Neural cell (in vitro differentiated cells): ENCODE data around the gene NFE2L2.

Experiments
- CTCF ChIP-seq: fragments of 450-650 bp; IDR thresholded peaks from 2 replicates; pipeline ENCODE4 v1.5.1; 2014; ENCODE audit warnings: antibody characterized with exemption, mild to moderate bottlenecking, moderate library complexity; ENCODE audit not compliant: poor library complexity, severe bottlenecking
- EP300 ChIP-seq: fragments of 450-650 bp; conservative IDR thresholded peaks from 2 replicates; pipeline ENCODE4 v1.6.1; 2014; ENCODE audit warnings: antibody characterized with exemption, mild to moderate bottlenecking, moderate library complexity; ENCODE audit not compliant: poor library complexity, severe bottlenecking
- EZH2 ChIP-seq: fragments of 200-600, 300-800 bp; shearing (Covaris generic), sonication (generic); IDR thresholded peaks from 2 replicates; pipeline ENCODE4 v1.6.1; 2014; ENCODE audit warnings: antibody characterized with exemption, low read length, borderline replicate concordance, mild to moderate bottlenecking; ENCODE audit not compliant: insufficient read depth, poor library complexity, severe bottlenecking
- MXI1 ChIP-seq: fragments of 450-650 bp; conservative IDR thresholded peaks from 2 replicates; pipeline ENCODE4 v1.6.1; 2014; ENCODE audit warnings: antibody characterized with exemption, mild to moderate bottlenecking; ENCODE audit not compliant: poor library complexity, severe bottlenecking
- POLR2AphosphoS5 ChIP-seq: IDR thresholded peaks from 2 replicates; pipeline ENCODE4 v1.6.1; 2012
- RAD21 ChIP-seq: fragments of 450-650 bp; conservative IDR thresholded peaks from 2 replicates; pipeline ENCODE4 v1.6.1; 2014; ENCODE audit warnings: antibody characterized with exemption, mild to moderate bottlenecking, moderate library complexity
- REST ChIP-seq: IDR thresholded peaks from 2 replicates; pipeline ENCODE4 v1.6.1; 2012; ENCODE audit warnings: borderline replicate concordance
- TAF1 ChIP-seq: IDR thresholded peaks from 2 replicates; pipeline ENCODE4 v1.6.1; 2012; ENCODE audit warnings: low read depth

GRCh38 chr2:177282181-177282641 lies 17.7 kb upstream of the NFE2L2 start:
- TF ChIP-seq CTCF, result no peak
- no peak for TF ChIP-seq EP300
- TF ChIP-seq POLR2AphosphoS5, result no peak
- TF ChIP-seq EZH2, result no peak
- TF ChIP-seq MXI1, result no peak
- no peak for TF ChIP-seq REST
- no peak for TF ChIP-seq TAF1
- no peak for TF ChIP-seq RAD21
